Liver (tissue), 9 donors: Measurements from ENCODE around the gene HEMGN. TPM values are rescaled to one million over a fixed set of nuclear protein-coding genes. Genes with fewer than 3 reads are reported as not detected.

Experiments
- DNase-seq: peaks from one replicate; pipeline ENCODE4 v3.0.0-alpha.2; 2017; ENCODE audit warnings: low spot score
- H3K27ac ChIP-seq, 2 donors: one replicate each; pipeline ENCODE4 v1.7.0; 2013; ENCODE audit warnings: inconsistent platforms in 2 of 2, low read length in 2 of 2, control low read depth in 1 of 2, low read depth in 1 of 2, mild to moderate bottlenecking in 1 of 2
- H3K27me3 ChIP-seq, 4 donors: one replicate each; pipeline versions ENCODE4 v1.6.1 to v1.7.0; 2013; ENCODE audit warnings: low read length in 3 of 4, inconsistent platforms in 1 of 4, mild to moderate bottlenecking in 1 of 4, moderate library complexity in 1 of 4; ENCODE audit not compliant: control insufficient read depth in 4 of 4, insufficient read depth in 4 of 4
- H3K36me3 ChIP-seq, 4 donors: one replicate each; pipeline versions ENCODE4 v1.6.1 to v1.7.0; 2013; ENCODE audit warnings: low read length in 3 of 4, mild to moderate bottlenecking in 3 of 4, low read depth in 1 of 4, moderate library complexity in 1 of 4; ENCODE audit not compliant: control insufficient read depth in 4 of 4, insufficient read depth in 3 of 4
- H3K4me1 ChIP-seq, 4 donors: one replicate each; pipeline versions ENCODE4 v1.6.1 to v1.7.0; 2013; ENCODE audit warnings: low read length in 3 of 4, mild to moderate bottlenecking in 3 of 4, moderate library complexity in 1 of 4; ENCODE audit not compliant: control insufficient read depth in 4 of 4, insufficient read depth in 4 of 4
- H3K4me3 ChIP-seq, 3 donors: one replicate each; pipeline versions ENCODE4 v1.6.1 to v1.7.0; 2013; ENCODE audit warnings: low read length in 3 of 3, control low read depth in 1 of 3, low read depth in 1 of 3, mild to moderate bottlenecking in 1 of 3
- H3K9ac ChIP-seq, 2 donors: one replicate each; pipeline ENCODE4 v1.7.0; 2013; ENCODE audit warnings: low read length in 2 of 2, mild to moderate bottlenecking in 2 of 2, moderate library complexity in 2 of 2, control low read depth in 1 of 2, low read depth in 1 of 2
- H3K9me3 ChIP-seq, 4 donors: one replicate each; pipeline versions ENCODE4 v1.6.1 to v1.7.0; 2013; ENCODE audit warnings: low read length in 3 of 4; ENCODE audit not compliant: control insufficient read depth in 4 of 4
- ATF3 ChIP-seq: IDR thresholded peaks from 2 replicates; pipeline ENCODE4 v1.6.1; 2016; ENCODE audit warnings: antibody characterized with exemption
- EGR1 ChIP-seq, 2 donors: IDR thresholded peaks; 2 replicates each; pipeline ENCODE4 v1.6.1; 2016 to 2018; ENCODE audit warnings: antibody characterized with exemption in 2 of 2, low read depth in 2 of 2
- FOXA1 ChIP-seq: IDR thresholded peaks from 2 replicates; pipeline ENCODE4 v1.6.1; 2016; ENCODE audit warnings: antibody characterized with exemption
- FOXA2 ChIP-seq: IDR thresholded peaks from 2 replicates; pipeline ENCODE4 v1.6.1; 2016; ENCODE audit warnings: antibody characterized with exemption
- GABPA ChIP-seq, 2 donors: IDR thresholded peaks in 1 of 2; conservative IDR thresholded peaks in 1 of 2; 2 replicates each; pipeline ENCODE4 v1.6.1; 2016; ENCODE audit warnings: antibody characterized with exemption in 2 of 2, mild to moderate bottlenecking in 1 of 2, moderate library complexity in 1 of 2
- HNF4A ChIP-seq, 2 donors: conservative IDR thresholded peaks; 2 replicates each; pipeline ENCODE4 v1.6.1; 2016; ENCODE audit warnings: antibody characterized with exemption in 2 of 2, mild to moderate bottlenecking in 2 of 2
- HNF4G ChIP-seq: IDR thresholded peaks from 2 replicates; pipeline ENCODE4 v1.6.1; 2016; ENCODE audit warnings: antibody characterized with exemption
- JUND ChIP-seq, 2 donors: IDR thresholded peaks; 2 replicates each; pipeline ENCODE4 v1.6.1; 2016; ENCODE audit warnings: antibody characterized with exemption in 2 of 2
- NR2F2 ChIP-seq: IDR thresholded peaks from 2 replicates; pipeline ENCODE4 v1.6.1; 2016; ENCODE audit warnings: antibody characterized with exemption
- RXRA ChIP-seq, 2 donors: IDR thresholded peaks; 2 replicates each; pipeline ENCODE4 v1.6.1; 2017 to 2018; ENCODE audit warnings: antibody characterized with exemption in 2 of 2, mild to moderate bottlenecking in 1 of 2
- SP1 ChIP-seq: IDR thresholded peaks from 2 replicates; pipeline ENCODE4 v1.6.1; 2018; ENCODE audit warnings: antibody characterized with exemption, mild to moderate bottlenecking
- TAF1 ChIP-seq: conservative IDR thresholded peaks from 2 replicates; pipeline ENCODE4 v1.6.1; 2016; ENCODE audit warnings: antibody characterized with exemption, mild to moderate bottlenecking
- YY1 ChIP-seq: IDR thresholded peaks from 2 replicates; pipeline ENCODE4 v1.6.1; 2016; ENCODE audit warnings: antibody characterized with exemption, mild to moderate bottlenecking
- ZBTB33 ChIP-seq: IDR thresholded peaks from 2 replicates; pipeline ENCODE4 v1.6.1; 2016; ENCODE audit warnings: antibody characterized with exemption
- WGBS: extraction: QIAGEN DNeasy Blood & Tissue Kit; methylation state at CpG from one replicate; pipeline ENCODE4 v1.1.7; 2013; 5-methylcytosine and 5-hydroxymethylcytosine counted together
- polyA plus RNA-seq, 2 donors: library from polyadenylated mRNA; stranded (reverse) in 1 of 2; unstranded in 1 of 2; fragments of 200-250 nt in 1 of 2; fragments of >200 nt in 1 of 2; fragmentation: Nextera tagmentation in 1 of 2; extraction: Ambion mirVana in 1 of 2; gene quantifications; one replicate each; pipeline versions ENCODE4 v1.2.1 to v1.2.3, GENCODE V29; 2013 to 2015
- total RNA-seq, 2 donors: library from RNA; depleted of rRNA; stranded (reverse); fragments of >200 nt; gene quantifications; one replicate each; pipeline ENCODE4 v1.2.3, GENCODE V29; 2014
- TF ChIP-seq, protein P1 (sequence below): IDR thresholded peaks from 2 replicates; pipeline ENCODE4 v1.6.1; 2016; ENCODE audit warnings: antibody characterized with exemption, mild to moderate bottlenecking
- TF ChIP-seq, protein P2 (sequence below): IDR thresholded peaks from 2 replicates; pipeline ENCODE4 v1.6.1; 2016; ENCODE audit warnings: antibody characterized with exemption
- donor health status: healthy.
- donor health status: healthy.
- donor health status: healthy.
- donor health status: healthy.
- donor health status: healthy.

The HEMGN gene
- total and polyA plus RNA-seq, 4 donors, result 0.06 to 218 (median 0.08) TPM; not detected in 1

DNA sequence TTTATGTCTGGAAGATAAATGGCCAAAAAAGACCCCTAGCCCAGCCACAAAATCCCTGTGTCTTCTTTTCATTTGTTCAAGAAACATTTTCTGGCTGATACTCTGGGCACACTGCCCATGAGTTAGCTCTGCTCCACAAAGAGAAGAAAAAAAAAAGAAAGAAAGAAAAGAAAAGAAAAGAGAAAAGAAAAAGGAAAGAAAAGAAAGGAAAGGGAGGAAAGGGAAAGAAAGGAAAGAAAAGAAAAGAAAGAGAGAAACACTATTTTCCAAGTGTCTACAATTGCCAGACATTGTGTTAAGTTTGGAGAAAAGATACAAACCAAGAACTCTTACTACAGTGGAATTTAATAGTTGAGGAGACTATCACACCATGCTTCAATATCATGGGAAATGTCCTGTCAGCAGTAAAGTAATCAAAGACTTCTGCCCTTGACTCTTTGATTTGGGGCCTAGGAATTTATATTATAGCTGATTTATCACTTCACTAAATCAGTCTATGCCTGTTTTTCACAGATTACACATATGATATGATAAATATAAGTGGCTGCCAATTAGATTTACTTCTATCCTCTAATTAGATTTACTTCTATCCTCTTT, 18.7 kb downstream of the HEMGN start:
- Histone ChIP-seq H3K36me3 (peaks cover 0 to 11% (median 6%) of the 10 kb centered on the region in 4 donors), H3K4me1 (peaks cover 3 to 18% (median 10%) of the 10 kb centered on the region in 4 donors), H3K9ac (peak overlapping the region in 1 of 2 donors; percentile 19), H3K27me3 (no peaks in the 10 kb centered on the region), H3K27ac (no peak overlapping the region), H3K9me3 (no peaks in the 10 kb centered on the region), H3K4me3 (no peak overlapping the region)
- no peak for DNase-seq
- no peak for TF ChIP-seq TAF1
- TF ChIP-seq GABPA (IDR thresholded peaks at IDR 0.05 in 1 of 2, conservative IDR thresholded peaks at IDR 0.05 in 1 of 2), result no peak
- TF ChIP-seq NR2F2, result no peak
- TF ChIP-seq, protein P1, sequence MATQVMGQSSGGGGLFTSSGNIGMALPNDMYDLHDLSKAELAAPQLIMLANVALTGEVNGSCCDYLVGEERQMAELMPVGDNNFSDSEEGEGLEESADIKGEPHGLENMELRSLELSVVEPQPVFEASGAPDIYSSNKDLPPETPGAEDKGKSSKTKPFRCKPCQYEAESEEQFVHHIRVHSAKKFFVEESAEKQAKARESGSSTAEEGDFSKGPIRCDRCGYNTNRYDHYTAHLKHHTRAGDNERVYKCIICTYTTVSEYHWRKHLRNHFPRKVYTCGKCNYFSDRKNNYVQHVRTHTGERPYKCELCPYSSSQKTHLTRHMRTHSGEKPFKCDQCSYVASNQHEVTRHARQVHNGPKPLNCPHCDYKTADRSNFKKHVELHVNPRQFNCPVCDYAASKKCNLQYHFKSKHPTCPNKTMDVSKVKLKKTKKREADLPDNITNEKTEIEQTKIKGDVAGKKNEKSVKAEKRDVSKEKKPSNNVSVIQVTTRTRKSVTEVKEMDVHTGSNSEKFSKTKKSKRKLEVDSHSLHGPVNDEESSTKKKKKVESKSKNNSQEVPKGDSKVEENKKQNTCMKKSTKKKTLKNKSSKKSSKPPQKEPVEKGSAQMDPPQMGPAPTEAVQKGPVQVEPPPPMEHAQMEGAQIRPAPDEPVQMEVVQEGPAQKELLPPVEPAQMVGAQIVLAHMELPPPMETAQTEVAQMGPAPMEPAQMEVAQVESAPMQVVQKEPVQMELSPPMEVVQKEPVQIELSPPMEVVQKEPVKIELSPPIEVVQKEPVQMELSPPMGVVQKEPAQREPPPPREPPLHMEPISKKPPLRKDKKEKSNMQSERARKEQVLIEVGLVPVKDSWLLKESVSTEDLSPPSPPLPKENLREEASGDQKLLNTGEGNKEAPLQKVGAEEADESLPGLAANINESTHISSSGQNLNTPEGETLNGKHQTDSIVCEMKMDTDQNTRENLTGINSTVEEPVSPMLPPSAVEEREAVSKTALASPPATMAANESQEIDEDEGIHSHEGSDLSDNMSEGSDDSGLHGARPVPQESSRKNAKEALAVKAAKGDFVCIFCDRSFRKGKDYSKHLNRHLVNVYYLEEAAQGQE, result no peak
- TF ChIP-seq SP1, result no peak
- no peak for TF ChIP-seq YY1
- no peak for TF ChIP-seq FOXA2
- TF ChIP-seq ATF3, result no peak
- TF ChIP-seq RXRA (IDR thresholded peaks at IDR 0.05), result no peak
- TF ChIP-seq JUND (IDR thresholded peaks at IDR 0.05), result no peak
- TF ChIP-seq HNF4G, result no peak
- TF ChIP-seq ZBTB33, result no peak
- no peak for TF ChIP-seq FOXA1
- TF ChIP-seq EGR1 (IDR thresholded peaks at IDR 0.05; ENCODE audit: low read depth in 2 of 2), result no peak
- TF ChIP-seq HNF4A (conservative IDR thresholded peaks at IDR 0.05), result no peak
- TF ChIP-seq, protein P2, sequence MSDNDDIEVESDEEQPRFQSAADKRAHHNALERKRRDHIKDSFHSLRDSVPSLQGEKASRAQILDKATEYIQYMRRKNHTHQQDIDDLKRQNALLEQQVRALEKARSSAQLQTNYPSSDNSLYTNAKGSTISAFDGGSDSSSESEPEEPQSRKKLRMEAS, result no peak

DNA sequence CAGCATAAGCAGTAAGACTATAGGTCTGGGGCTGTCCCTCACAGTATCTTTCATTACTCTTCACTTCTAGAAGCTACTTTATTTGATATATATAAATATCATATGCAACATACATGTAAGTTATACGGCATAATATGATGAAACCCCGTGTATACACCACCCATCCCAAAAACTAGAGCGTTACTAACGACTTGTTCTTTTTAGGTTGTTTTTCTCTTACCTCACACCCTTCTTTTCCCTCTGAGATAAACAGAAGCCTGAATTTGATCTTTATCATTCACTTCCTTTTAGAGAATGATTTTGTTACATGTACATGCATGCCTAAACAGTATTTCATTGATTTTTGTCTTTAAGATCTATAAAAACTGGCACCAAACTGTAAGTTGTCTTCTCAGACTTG, 19.4 kb downstream of the HEMGN start:
- Histone ChIP-seq H3K36me3 (peaks cover 0 to 11% (median 6%) of the 10 kb centered on the region in 4 donors), H3K9ac (no peak overlapping the region), H3K4me1 (peaks cover 3 to 18% (median 8%) of the 10 kb centered on the region in 4 donors), H3K27me3 (no peaks in the 10 kb centered on the region), H3K9me3 (no peaks in the 10 kb centered on the region), H3K4me3 (no peak overlapping the region), H3K27ac (no peak overlapping the region)
- 75% methylated on average over 4 of the region's 4 CpGs for WGBS
- no peak for TF ChIP-seq GABPA (IDR thresholded peaks at IDR 0.05 in 1 of 2, conservative IDR thresholded peaks at IDR 0.05 in 1 of 2)
- no peak for TF ChIP-seq JUND (IDR thresholded peaks at IDR 0.05)
- TF ChIP-seq YY1, result no peak
- no peak for TF ChIP-seq HNF4A (conservative IDR thresholded peaks at IDR 0.05)
- TF ChIP-seq HNF4G, result no peak
- TF ChIP-seq SP1, result no peak
- no peak for TF ChIP-seq FOXA1
- TF ChIP-seq ATF3, result no peak
- no peak for TF ChIP-seq ZBTB33
- no peak for DNase-seq
